DND-41 (cell line): ENCODE results near the gene DDX27.

ENCODE experiments used
- EZH2 ChIP-seq: IDR thresholded peaks from 3 replicates; pipeline ENCODE4 v1.6.1; 2012; ENCODE audit warnings: borderline replicate concordance, low read depth, mild to moderate bottlenecking, moderate library complexity, low read length, inconsistent platforms; ENCODE audit not compliant: severe bottlenecking
- TF ChIP-seq, protein P1 (sequence below): IDR thresholded peaks from 2 replicates; pipeline ENCODE4 v1.5.1; 2012; ENCODE audit warnings: borderline replicate concordance, low read length, moderate library complexity, mild to moderate bottlenecking; ENCODE audit not compliant: poor library complexity, severe bottlenecking; ENCODE audit errors: extremely low read depth

DNA sequence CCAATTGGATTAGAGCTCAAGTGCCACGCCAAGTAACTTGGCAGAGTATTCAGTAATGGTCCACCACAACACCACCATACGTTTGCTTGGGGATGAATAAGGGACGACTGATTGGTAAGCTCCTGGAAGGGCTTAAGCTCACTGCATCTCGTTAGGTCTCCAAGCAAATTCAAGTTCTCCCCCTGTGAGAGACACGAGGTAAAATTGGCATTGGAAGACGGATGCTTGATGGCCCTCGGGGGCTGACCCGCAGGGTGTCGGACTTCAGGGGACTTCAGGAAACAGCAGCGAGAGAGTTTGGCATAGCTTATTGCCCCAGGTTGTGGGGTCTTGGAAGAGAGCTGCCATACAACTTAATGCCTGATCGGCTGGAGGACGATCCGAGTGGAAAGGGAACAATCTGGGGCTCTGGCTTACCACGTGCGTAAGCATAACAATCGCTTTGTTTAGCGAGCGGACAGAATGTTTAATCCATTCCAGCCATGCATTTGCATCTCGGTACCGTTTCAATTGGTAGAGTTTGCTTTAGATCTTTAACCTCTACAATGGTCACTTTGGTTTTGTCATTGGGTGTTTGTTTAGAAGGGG is 63.5 kb downstream of the DDX27 start:
- TF ChIP-seq, protein P1, sequence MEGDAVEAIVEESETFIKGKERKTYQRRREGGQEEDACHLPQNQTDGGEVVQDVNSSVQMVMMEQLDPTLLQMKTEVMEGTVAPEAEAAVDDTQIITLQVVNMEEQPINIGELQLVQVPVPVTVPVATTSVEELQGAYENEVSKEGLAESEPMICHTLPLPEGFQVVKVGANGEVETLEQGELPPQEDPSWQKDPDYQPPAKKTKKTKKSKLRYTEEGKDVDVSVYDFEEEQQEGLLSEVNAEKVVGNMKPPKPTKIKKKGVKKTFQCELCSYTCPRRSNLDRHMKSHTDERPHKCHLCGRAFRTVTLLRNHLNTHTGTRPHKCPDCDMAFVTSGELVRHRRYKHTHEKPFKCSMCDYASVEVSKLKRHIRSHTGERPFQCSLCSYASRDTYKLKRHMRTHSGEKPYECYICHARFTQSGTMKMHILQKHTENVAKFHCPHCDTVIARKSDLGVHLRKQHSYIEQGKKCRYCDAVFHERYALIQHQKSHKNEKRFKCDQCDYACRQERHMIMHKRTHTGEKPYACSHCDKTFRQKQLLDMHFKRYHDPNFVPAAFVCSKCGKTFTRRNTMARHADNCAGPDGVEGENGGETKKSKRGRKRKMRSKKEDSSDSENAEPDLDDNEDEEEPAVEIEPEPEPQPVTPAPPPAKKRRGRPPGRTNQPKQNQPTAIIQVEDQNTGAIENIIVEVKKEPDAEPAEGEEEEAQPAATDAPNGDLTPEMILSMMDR, result peak; percentile 12
- TF ChIP-seq EZH2, result no peak
